H1 (cell line): ENCODE measurements around the gene ZMIZ1. TPM values are rescaled to one million over a fixed set of nuclear protein-coding genes. Genes with fewer than 3 reads are reported as not detected.

Experiments
- CTCF ChIA-PET: fragments of 300-600 bp; sonication (Branson Sonifier 250); formaldehyde crosslinking; loops from one replicate; lab custom pipeline; 2021; ENCODE audit not compliant: partially characterized antibody; lab: Charles Lee
- POLR2A ChIA-PET: fragments of 300-600 bp; sonication (Branson Sonifier 250); formaldehyde crosslinking; loops from one replicate; lab custom pipeline; 2021; ENCODE audit warnings: inconsistent platforms; ENCODE audit not compliant: partially characterized antibody; lab: Charles Lee
- DNase-seq, 2 experiments: peaks; one replicate each; pipeline versions ENCODE4 v3.0.0 to v3.0.0-alpha.2; 2010 to 2022; ENCODE audit warnings: low spot score in 2 of 2, low read depth in 1 of 2, mixed read lengths in 1 of 2
- FAIRE-seq: peaks from 2 replicates; lab custom pipeline; 2011; peaks lifted over from hg19 to GRCh38; lab: Jason Lieb, UNC
- H2AFZ ChIP-seq: 2 replicates; pipeline ENCODE4 v1.8.1; 2012; ENCODE audit warnings: low read length, inconsistent platforms
- H2AK5ac ChIP-seq: 2 replicates; pipeline ENCODE4 v1.6.1; 2013; ENCODE audit warnings: low read depth, low read length
- H2BK120ac ChIP-seq: replicated peaks from 2 replicates; pipeline ENCODE3; 2013; ENCODE audit warnings: low read depth, low read length, inconsistent platforms
- H2BK12ac ChIP-seq: 2 replicates; pipeline ENCODE4 v1.6.1; 2013; ENCODE audit warnings: low read depth, low read length
- H2BK15ac ChIP-seq: 2 replicates; pipeline ENCODE4 v1.6.1; 2013; ENCODE audit warnings: low read length
- H2BK20ac ChIP-seq: 2 replicates; pipeline ENCODE4 v1.6.1; 2013; ENCODE audit warnings: low read length
- H2BK5ac ChIP-seq: 2 replicates; pipeline ENCODE4 v1.6.1; 2013; ENCODE audit warnings: low read depth, low read length
- H3K14ac ChIP-seq: 2 replicates; pipeline ENCODE4 v1.6.1; 2013; ENCODE audit warnings: inconsistent platforms; ENCODE audit not compliant: insufficient read length
- H3K18ac ChIP-seq: 2 replicates; pipeline ENCODE4 v1.6.1; 2013; ENCODE audit warnings: low read length; ENCODE audit errors: extremely low read depth
- H3K23ac ChIP-seq: 2 replicates; pipeline ENCODE4 v1.6.1; 2013; ENCODE audit warnings: inconsistent platforms; ENCODE audit not compliant: insufficient read length
- H3K23me2 ChIP-seq: 2 replicates; pipeline ENCODE4 v1.6.1; 2013; ENCODE audit warnings: low read depth, low read length
- H3K27ac ChIP-seq: 2 replicates; pipeline ENCODE4 v1.6.1; 2011; ENCODE audit warnings: low read depth, low read length, inconsistent platforms
- H3K27me3 ChIP-seq, 4 experiments: replicated peaks in 1 of 4; 1 replicate in 1 of 4; 2 replicates in 3 of 4; pipeline versions ENCODE4 v1.6.1 to v1.8.1; 2011 to 2013; ENCODE audit warnings: low read length in 3 of 4, mild to moderate bottlenecking in 3 of 4, inconsistent platforms in 2 of 4, mixed read lengths in 2 of 4, moderate library complexity in 1 of 4; ENCODE audit not compliant: control insufficient read depth in 3 of 4, insufficient read depth in 3 of 4; ENCODE audit errors: extremely low read depth in 1 of 4
- H3K36me3 ChIP-seq, 4 experiments: 2 replicates each; pipeline versions ENCODE4 v1.6.1 to v1.8.1; 2011 to 2013; ENCODE audit warnings: mild to moderate bottlenecking in 4 of 4, low read length in 3 of 4, moderate library complexity in 2 of 4, control low read depth in 1 of 4, inconsistent platforms in 1 of 4; ENCODE audit not compliant: insufficient read depth in 4 of 4, control insufficient read depth in 2 of 4
- H3K4ac ChIP-seq: replicated peaks from 2 replicates; pipeline ENCODE3; 2013; ENCODE audit warnings: low read length, low read depth, mixed read lengths, inconsistent platforms; ENCODE audit not compliant: insufficient read length
- H3K4me1 ChIP-seq, 4 experiments: replicated peaks in 1 of 4; 1 replicate in 1 of 4; 2 replicates in 3 of 4; pipeline versions ENCODE4 v1.6.1 to v1.8.1; 2011 to 2013; ENCODE audit warnings: low read length in 3 of 4, inconsistent platforms in 2 of 4, mixed read lengths in 1 of 4; ENCODE audit not compliant: insufficient read depth in 4 of 4, control insufficient read depth in 3 of 4
- H3K4me2 ChIP-seq, 2 experiments: 2 replicates each; pipeline versions ENCODE4 v1.6.1 to v1.8.1; 2011 to 2013; ENCODE audit warnings: low read depth in 2 of 2, low read length in 2 of 2, control low read depth in 1 of 2, inconsistent platforms in 1 of 2, mild to moderate bottlenecking in 1 of 2; ENCODE audit not compliant: insufficient read depth in 1 of 2
- H3K4me3 ChIP-seq, 4 experiments: fragments of 200-600, 300-600 bp in 1 of 4; sonication (generic), shearing (Covaris generic), sonication (Bioruptor Twin) in 1 of 4; 2 replicates each; pipeline versions ENCODE4 v1.5.1 to v1.8.1; 2011 to 2016; ENCODE audit warnings: low read length in 4 of 4, low read depth in 3 of 4, control low read depth in 2 of 4, inconsistent platforms in 2 of 4, mild to moderate bottlenecking in 2 of 4, mixed read lengths in 1 of 4, moderate library complexity in 1 of 4; ENCODE audit not compliant: insufficient read depth in 2 of 4; ENCODE audit errors: extremely low read depth in 1 of 4
- H3K56ac ChIP-seq: replicated peaks from 2 replicates; pipeline ENCODE3; 2013; ENCODE audit warnings: low read depth, mild to moderate bottlenecking, mixed read lengths, low read length, inconsistent platforms; ENCODE audit not compliant: insufficient read length
- H3K79me1 ChIP-seq: 2 replicates; pipeline ENCODE4 v1.6.1; 2013; ENCODE audit warnings: low read depth, low read length, control low read depth
- H3K79me2 ChIP-seq, 2 experiments: 2 replicates each; pipeline versions ENCODE4 v1.6.1 to v1.8.1; 2012 to 2013; ENCODE audit warnings: low read length in 2 of 2, mild to moderate bottlenecking in 2 of 2, inconsistent platforms in 1 of 2; ENCODE audit not compliant: insufficient read depth in 2 of 2, control insufficient read depth in 1 of 2
- H3K9ac ChIP-seq, 4 experiments: replicated peaks in 1 of 4; 1 replicate in 1 of 4; 2 replicates in 3 of 4; pipeline versions ENCODE4 v1.6.1 to v1.8.1; 2011 to 2013; ENCODE audit warnings: low read depth in 3 of 4, low read length in 3 of 4, control low read depth in 2 of 4, mild to moderate bottlenecking in 2 of 4, moderate library complexity in 2 of 4, inconsistent platforms in 1 of 4; ENCODE audit errors: extremely low read depth in 1 of 4
- H3K9me3 ChIP-seq, 2 experiments: 2 replicates each; pipeline versions ENCODE4 v1.6.1 to v1.8.1; 2012 to 2013; ENCODE audit warnings: mild to moderate bottlenecking in 2 of 2, moderate library complexity in 2 of 2, control low read depth in 1 of 2, inconsistent platforms in 1 of 2, low read depth in 1 of 2, low read length in 1 of 2, mixed read lengths in 1 of 2; ENCODE audit not compliant: insufficient read depth in 2 of 2
- H4K20me1 ChIP-seq, 2 experiments: replicated peaks in 1 of 2; 2 replicates each; pipeline versions ENCODE3 to v1.8.1; 2011 to 2013; ENCODE audit warnings: inconsistent platforms in 2 of 2, low read length in 2 of 2, mild to moderate bottlenecking in 1 of 2; ENCODE audit not compliant: insufficient read depth in 2 of 2, control insufficient read depth in 1 of 2
- H4K5ac ChIP-seq: 2 replicates; pipeline ENCODE4 v1.6.1; 2013; ENCODE audit warnings: low read length, low read depth, mixed read lengths, inconsistent platforms; ENCODE audit not compliant: insufficient read length
- H4K8ac ChIP-seq: 2 replicates; pipeline ENCODE4 v1.8.0; 2013; ENCODE audit warnings: mild to moderate bottlenecking, moderate library complexity, low read length, inconsistent platforms; ENCODE audit not compliant: insufficient read depth; ENCODE audit errors: extremely low read depth
- H4K91ac ChIP-seq: replicated peaks from 2 replicates; pipeline ENCODE3; 2013; ENCODE audit warnings: low read length, mixed read lengths, inconsistent platforms; ENCODE audit not compliant: insufficient read length
- CEBPB ChIP-seq: IDR thresholded peaks from 2 replicates; pipeline ENCODE4 v1.6.1; 2012; ENCODE audit warnings: low read depth, low read length
- CTBP2 ChIP-seq: IDR thresholded peaks from 2 replicates; pipeline ENCODE4 v1.7.0; 2011; ENCODE audit warnings: borderline replicate concordance, mild to moderate bottlenecking, moderate library complexity, mixed read lengths, low read length; ENCODE audit not compliant: insufficient read depth, insufficient read length
- HDAC2 ChIP-seq, 2 experiments: fragments of 300-600 bp in 1 of 2; sonication (generic) in 1 of 2; IDR thresholded peaks; 2 replicates each; pipeline ENCODE4 v1.6.1; 2011 to 2012; ENCODE audit warnings: low read depth in 2 of 2, low read length in 2 of 2, mild to moderate bottlenecking in 2 of 2, moderate library complexity in 2 of 2, borderline replicate concordance in 1 of 2, inconsistent platforms in 1 of 2
- HDAC6 ChIP-seq: IDR thresholded peaks from one replicate; pipeline ENCODE4 v1.7.1; 2012; ENCODE audit warnings: low read depth, mild to moderate bottlenecking, inconsistent platforms, low read length, moderate library complexity
- JUND ChIP-seq: IDR thresholded peaks from 2 replicates; pipeline ENCODE4 v1.6.1; 2011; ENCODE audit warnings: mild to moderate bottlenecking, improper control_type of control experiment, low read length
- NANOG ChIP-seq: IDR thresholded peaks from 2 replicates; pipeline ENCODE4 v1.6.1; 2011; ENCODE audit warnings: low read length, low read depth, mild to moderate bottlenecking, inconsistent platforms; ENCODE audit not compliant: insufficient read depth, poor library complexity, severe bottlenecking
- RNF2 ChIP-seq: fragments of 200-900, 300-1000 bp; sonication (generic); IDR thresholded peaks from 2 replicates; pipeline ENCODE4 v1.7.1; 2016; ENCODE audit warnings: borderline replicate concordance, low read depth, mild to moderate bottlenecking, antibody characterized with exemption, low read length; ENCODE audit not compliant: poor library complexity, severe bottlenecking; ENCODE audit errors: missing control alignments
- SP1 ChIP-seq: IDR thresholded peaks from 2 replicates; pipeline ENCODE4 v1.6.1; 2011; ENCODE audit warnings: low read depth, low read length
- SP4 ChIP-seq: IDR thresholded peaks from 2 replicates; pipeline ENCODE4 v1.6.1; 2012; ENCODE audit warnings: low read length, inconsistent platforms
- SUZ12 ChIP-seq: fragments of 200-600 bp; sonication (generic); IDR thresholded peaks from 2 replicates; pipeline ENCODE4 v1.6.1; 2012; ENCODE audit warnings: mild to moderate bottlenecking, inconsistent platforms, low read length, moderate library complexity, mixed read lengths
- TAF1 ChIP-seq: IDR thresholded peaks from 2 replicates; pipeline ENCODE4 v1.6.1; 2011; ENCODE audit warnings: mild to moderate bottlenecking, low read depth, low read length
- YY1 ChIP-seq: IDR thresholded peaks from 2 replicates; pipeline ENCODE4 v1.6.1; 2011; ENCODE audit warnings: low read depth, mild to moderate bottlenecking, low read length
- WGBS, 2 experiments: shearing (Covaris generic) in 1 of 2; methylation state at CpG; one replicate each; pipeline versions ENCODE4 v1.1.6 to v1.1.7; 2013 to 2015; ENCODE audit warnings: low lambda C conversion rate in 2 of 2, mixed read lengths in 2 of 2, inconsistent platforms in 1 of 2, low coverage in 1 of 2, missing lambda C conversion rate in 1 of 2; ENCODE audit not compliant: insufficient replicate concordance in 2 of 2, insufficient coverage in 1 of 2, insufficient read length in 1 of 2; ENCODE audit errors: extremely low coverage in 1 of 2, missing lambda C conversion rate in 1 of 2; 5-methylcytosine and 5-hydroxymethylcytosine counted together
- polyA plus RNA-seq, 7 experiments: library from polyadenylated mRNA; depleted of rRNA in 3 of 7; stranded (reverse) in 5 of 7; unstranded in 2 of 7; fragments of >200 nt in 5 of 7; fragments of 200-250 nt in 2 of 7; gene quantifications; 1 replicate in 5 of 7; 2 replicates in 1 of 7; 4 replicates in 1 of 7; pipeline versions ENCODE4 v1.2.1 to v1.2.3, GENCODE V29; 2011 to 2013; ENCODE audit warnings: missing spikeins in 2 of 7, mixed read lengths in 2 of 7
- total RNA-seq: library from RNA; stranded (reverse); fragmentation: NEBNext Ultra II Directional; extraction: Animal tissue kit (Norgen Biotek cat#: 25700); gene quantifications from 2 replicates; pipeline ENCODE4 v1.2.1, GENCODE V29; 2021
- TF ChIP-seq, protein P1 (sequence below): IDR thresholded peaks from 2 replicates; pipeline ENCODE4 v1.6.1; 2012; ENCODE audit warnings: inconsistent platforms

The ZMIZ1 gene
- total and polyA plus RNA-seq, 2 of the 8 experiments (the other 6 are each of a cell fraction or from before 2014, with no cell fraction given) = 8.1 to 28.0 TPM

- POLR2A ChIA-PET = no interaction called here
- no peak overlapping the region for H3K4me2 ChIP-seq
- no peak overlapping the region for H3K9ac ChIP-seq
- no peaks in the 10 kb centered on the region for H3K9me3 ChIP-seq
- DNase-seq = no peak
- peaks cover 0 to 6% (median 2%) of the 10 kb centered on the region in 4 experiments; a peak in 3 of 7 replicates for H3K4me1 ChIP-seq
- no peak overlapping the region for H2BK20ac ChIP-seq
- no peak for FAIRE-seq
- no peak overlapping the region for H2BK120ac ChIP-seq
- H3K27me3 ChIP-seq = no peaks in the 10 kb centered on the region
- H2AK5ac ChIP-seq = no peak overlapping the region
- H3K79me2 ChIP-seq = no peaks in the 10 kb centered on the region
- no peak overlapping the region for H2AFZ ChIP-seq
- H4K8ac ChIP-seq = no peak overlapping the region
- H2BK12ac ChIP-seq = no peak overlapping the region
- no peak overlapping the region for H3K27ac ChIP-seq
- 0 out of 2 replicates have a peak overlapping the region, but pooled peaks have one; percentile 65 for H2BK15ac ChIP-seq
- H3K4me3 ChIP-seq = no peak overlapping the region
- no peak overlapping the region for H3K56ac ChIP-seq
- no peak overlapping the region for H4K91ac ChIP-seq
- H3K36me3 ChIP-seq = no peaks in the 10 kb centered on the region
- CTCF ChIA-PET = no interaction called here
- H3K23ac ChIP-seq = no peak overlapping the region
- H4K20me1 ChIP-seq = peaks cover 0 to 2% of the 10 kb centered on the region in 2 experiments
- WGBS, 2 experiments = 87% methylated on average over 9 of the region's 11 CpGs; no CpG with 5 or more reads in 1 of the 2 experiments
- no peak overlapping the region for H3K14ac ChIP-seq
- H2BK5ac ChIP-seq = no peak overlapping the region
- no peak overlapping the region for H3K4ac ChIP-seq
- H3K79me1 ChIP-seq = no peaks in the 10 kb centered on the region
- H4K5ac ChIP-seq = no peak overlapping the region
- H3K23me2 ChIP-seq = peaks cover 4% of the 10 kb centered on the region; the same call in 1 of the 2 replicates
- no peak overlapping the region for H3K18ac ChIP-seq
- no peak for TF ChIP-seq SP4
- TF ChIP-seq CTBP2 = no peak
- no peak for TF ChIP-seq NANOG
- no peak for TF ChIP-seq YY1
- TF ChIP-seq TAF1 = no peak
- TF ChIP-seq SP1 = no peak
- TF ChIP-seq HDAC2 (IDR thresholded peaks at IDR 0.05; ENCODE audit: borderline replicate concordance in 1 of 2, low read depth in 2 of 2, low read length in 2 of 2) = no peak
- no peak for TF ChIP-seq RNF2
- TF ChIP-seq, protein P1, sequence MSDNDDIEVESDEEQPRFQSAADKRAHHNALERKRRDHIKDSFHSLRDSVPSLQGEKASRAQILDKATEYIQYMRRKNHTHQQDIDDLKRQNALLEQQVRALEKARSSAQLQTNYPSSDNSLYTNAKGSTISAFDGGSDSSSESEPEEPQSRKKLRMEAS = no peak
- TF ChIP-seq CEBPB = no peak
- TF ChIP-seq JUND = no peak
- no peak for TF ChIP-seq HDAC6
- no peak for TF ChIP-seq SUZ12
Measured at GRCh38 chr10:79026341-79026761, 42.4 kb upstream of the ZMIZ1 start.
